GM12864 (cell line): Measurements from ENCODE around the gene NDUFB6.
"Not testable (repeated sequence)": the region's sequence is repeated elsewhere in the genome, so short reads cannot be mapped to it uniquely, and the experiment has no call there.

Source experiments
- DNase-seq: peaks from one replicate; pipeline ENCODE4 v3.0.0-alpha.2; 2011; ENCODE audit warnings: low read depth
- H3K4me3 ChIP-seq: 2 replicates; pipeline ENCODE4 v1.5.1; 2011; ENCODE audit warnings: mild to moderate bottlenecking, low read depth, low read length, control low read depth
- TF ChIP-seq, protein P1 (sequence below): IDR thresholded peaks from 2 replicates; pipeline ENCODE4 v1.5.1; 2011; ENCODE audit warnings: low read depth, mild to moderate bottlenecking, moderate library complexity, low read length, control low read depth, inconsistent platforms; ENCODE audit errors: missing control alignments

NDUFB6 gene

DNA sequence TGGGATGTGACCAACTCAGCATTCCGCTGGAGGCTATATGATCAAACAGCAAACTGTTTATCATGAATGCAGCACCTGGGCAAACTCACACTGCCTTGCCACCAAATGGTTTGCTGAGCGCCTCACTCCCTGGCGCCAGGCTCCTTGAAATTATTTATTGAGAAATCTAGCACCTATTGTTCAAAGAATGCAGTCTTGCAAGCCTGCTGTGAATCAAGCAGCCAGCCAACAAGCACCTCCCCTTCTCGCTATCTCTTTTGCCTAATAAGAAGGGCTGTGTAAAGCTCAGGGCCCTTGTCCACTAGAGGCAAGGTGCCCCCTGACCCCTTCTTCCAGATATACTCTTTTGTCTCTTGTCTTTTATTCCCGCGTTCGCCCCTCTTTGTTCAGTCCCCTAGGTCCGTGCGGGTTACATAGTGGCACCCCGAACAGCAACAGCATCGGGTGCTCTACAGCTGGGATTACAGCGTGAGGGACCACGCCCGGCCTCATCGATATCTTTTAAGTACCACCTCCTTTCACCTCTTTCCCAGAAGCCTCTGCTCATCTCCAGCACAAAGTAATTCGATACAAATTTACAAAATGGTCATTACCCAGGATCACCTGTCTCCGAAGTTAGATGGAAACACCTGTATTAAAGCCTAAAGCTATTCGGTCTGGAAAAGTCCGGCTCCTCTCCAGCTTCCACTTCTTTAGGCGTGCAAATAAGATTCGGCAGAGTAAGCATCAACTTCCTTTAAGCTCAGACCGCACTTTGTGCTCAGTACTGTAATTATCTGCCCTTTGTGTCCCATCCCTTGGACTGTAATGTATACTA lies 47.9 kb downstream of the NDUFB6 start:
- no peak for DNase-seq
- H3K4me3 ChIP-seq, result peak overlapping the region; percentile 70
- TF ChIP-seq, protein P1, sequence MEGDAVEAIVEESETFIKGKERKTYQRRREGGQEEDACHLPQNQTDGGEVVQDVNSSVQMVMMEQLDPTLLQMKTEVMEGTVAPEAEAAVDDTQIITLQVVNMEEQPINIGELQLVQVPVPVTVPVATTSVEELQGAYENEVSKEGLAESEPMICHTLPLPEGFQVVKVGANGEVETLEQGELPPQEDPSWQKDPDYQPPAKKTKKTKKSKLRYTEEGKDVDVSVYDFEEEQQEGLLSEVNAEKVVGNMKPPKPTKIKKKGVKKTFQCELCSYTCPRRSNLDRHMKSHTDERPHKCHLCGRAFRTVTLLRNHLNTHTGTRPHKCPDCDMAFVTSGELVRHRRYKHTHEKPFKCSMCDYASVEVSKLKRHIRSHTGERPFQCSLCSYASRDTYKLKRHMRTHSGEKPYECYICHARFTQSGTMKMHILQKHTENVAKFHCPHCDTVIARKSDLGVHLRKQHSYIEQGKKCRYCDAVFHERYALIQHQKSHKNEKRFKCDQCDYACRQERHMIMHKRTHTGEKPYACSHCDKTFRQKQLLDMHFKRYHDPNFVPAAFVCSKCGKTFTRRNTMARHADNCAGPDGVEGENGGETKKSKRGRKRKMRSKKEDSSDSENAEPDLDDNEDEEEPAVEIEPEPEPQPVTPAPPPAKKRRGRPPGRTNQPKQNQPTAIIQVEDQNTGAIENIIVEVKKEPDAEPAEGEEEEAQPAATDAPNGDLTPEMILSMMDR, result no peak

DNA sequence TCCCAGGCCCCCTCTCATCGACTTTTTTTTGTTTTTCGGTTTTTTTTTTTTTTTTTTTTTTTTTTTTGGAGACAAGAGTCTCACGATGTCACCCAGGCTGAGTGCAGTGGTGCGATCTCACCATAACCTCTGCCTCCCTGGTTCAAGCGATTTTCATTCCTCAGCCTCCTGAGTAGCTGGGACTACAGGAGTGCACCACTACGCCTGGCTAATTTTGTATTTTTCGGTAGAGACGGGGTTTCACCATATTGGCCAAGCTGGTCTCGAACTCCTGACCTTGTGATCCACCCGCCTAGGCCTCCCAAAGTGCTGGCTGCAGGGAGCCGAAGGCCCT lies 48.4 kb downstream of the NDUFB6 start:
- H3K4me3 ChIP-seq, DNase-seq: not testable (repeated sequence)

DNA sequence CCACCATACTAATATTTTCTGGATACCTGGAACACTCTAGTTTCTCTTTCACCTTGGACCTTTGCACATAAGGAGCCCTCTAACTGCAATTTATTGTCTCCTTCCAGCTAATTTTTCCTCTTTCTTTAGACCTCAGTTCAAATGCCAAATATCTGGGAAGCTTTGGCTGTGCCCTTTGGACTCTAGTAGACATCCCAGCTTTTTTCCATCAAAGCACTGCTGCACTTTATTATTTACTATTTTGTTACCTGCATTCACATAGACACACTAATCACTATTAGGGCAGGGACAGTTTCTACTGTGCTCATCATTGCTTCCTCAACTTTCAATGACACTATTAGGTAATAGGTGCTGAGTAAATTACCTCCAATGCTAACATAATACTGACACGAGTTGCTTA lies 49.0 kb downstream of the NDUFB6 start:
- TF ChIP-seq, protein P1, result no peak
- DNase-seq, result no peak
- no peak overlapping the region for H3K4me3 ChIP-seq

DNA sequence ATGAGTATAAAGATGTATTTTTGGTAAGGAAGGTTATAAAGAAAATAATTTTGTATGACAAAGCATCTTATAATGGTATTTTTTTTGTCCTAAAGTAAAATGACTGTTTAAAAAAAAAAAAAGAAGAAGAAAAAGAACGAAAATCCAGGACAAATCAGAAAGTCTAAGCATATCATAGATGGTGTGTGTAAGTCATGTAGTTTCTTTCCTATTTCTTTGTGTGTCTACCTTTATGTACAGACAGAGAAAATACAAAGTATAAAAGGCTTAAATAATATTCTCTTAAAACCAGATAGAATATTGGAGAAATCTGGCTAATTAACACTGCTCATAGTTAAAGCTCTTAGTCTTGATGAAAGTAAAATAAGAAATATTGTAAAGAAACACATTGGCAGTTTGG lies 54.7 kb downstream of the NDUFB6 start:
- no peak overlapping the region for H3K4me3 ChIP-seq
- TF ChIP-seq, protein P1, result no peak
- no peak for DNase-seq

DNA sequence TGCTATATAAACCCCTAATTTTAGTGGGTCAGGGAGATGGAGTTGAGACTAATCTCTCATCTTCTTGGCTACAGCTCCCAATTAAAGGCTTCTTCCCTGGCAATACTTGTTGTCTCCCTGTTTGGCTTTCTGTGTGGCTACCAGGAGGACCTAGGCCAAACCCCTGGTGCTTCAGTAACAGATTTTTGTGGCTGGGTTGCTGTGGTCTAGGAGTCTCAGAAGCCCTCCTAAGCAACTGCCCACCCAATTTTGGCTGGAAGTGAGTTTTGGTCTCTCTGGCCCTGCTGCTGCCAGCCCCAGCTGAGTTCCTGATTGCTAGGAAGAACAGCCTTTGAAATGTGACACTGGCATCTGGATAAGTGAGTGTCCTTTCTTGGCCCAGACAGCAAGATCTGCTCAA lies 56.7 kb downstream of the NDUFB6 start:
- DNase-seq, result no peak
- H3K4me3 ChIP-seq, result no peak overlapping the region
- TF ChIP-seq, protein P1, result no peak

DNA sequence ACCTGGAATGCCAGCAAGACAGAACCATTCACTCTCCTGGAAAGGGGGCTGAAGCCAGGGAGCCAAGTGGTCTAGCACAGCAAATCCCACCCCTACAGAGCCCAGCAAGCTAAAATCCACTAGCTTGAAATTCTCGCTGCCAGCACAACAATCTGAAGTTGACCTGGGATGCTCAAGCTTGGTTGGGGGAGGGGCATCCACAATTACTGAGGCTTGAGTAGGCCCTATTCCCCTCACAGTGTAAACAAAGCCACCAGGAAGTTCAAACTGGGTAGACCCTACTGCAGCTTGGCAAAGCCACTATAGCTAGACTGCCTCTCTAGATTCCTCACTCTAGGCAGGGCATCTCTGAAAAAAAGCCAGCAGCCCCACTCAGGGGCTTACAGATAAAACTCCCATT lies 64.2 kb downstream of the NDUFB6 start:
- no peak for DNase-seq
- H3K4me3 ChIP-seq, result no peak overlapping the region
- TF ChIP-seq, protein P1, result no peak

DNA sequence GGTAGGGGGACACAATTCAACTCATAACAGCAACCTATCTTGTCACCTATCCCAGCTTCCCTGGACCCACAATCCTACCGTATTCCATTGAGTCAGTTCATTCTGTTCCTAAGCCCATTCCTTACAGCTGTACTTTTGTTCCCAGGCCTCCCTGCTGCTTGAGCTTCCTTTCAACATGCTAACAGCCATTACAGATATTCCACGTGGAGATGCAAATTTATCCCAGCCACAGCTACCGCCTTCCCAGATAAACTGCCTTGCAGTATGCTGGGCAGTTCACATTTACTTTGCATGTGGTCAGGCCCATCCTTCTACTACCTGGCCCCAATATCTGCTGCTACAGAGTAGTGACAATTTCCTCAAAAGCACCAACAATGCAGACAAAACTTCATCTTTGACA lies 70.0 kb downstream of the NDUFB6 start:
- no peak overlapping the region for H3K4me3 ChIP-seq
- TF ChIP-seq, protein P1, result no peak
- DNase-seq, result no peak
